Activated CD4-positive, alpha-beta T cell treated with anti-CD3 and anti-CD28 coated beads for 4 hours (primary cell): ENCODE measurements around the gene MYO3B.
"Not testable (repeated sequence)": the region's sequence is repeated elsewhere in the genome, so short reads cannot be mapped to it uniquely, and the experiment has no call there.

ENCODE experiments used
- DNase-seq, 2 donors: peaks; one replicate each; pipeline ENCODE4 v3.0.0-alpha.2; 2020

The MYO3B gene

DNA sequence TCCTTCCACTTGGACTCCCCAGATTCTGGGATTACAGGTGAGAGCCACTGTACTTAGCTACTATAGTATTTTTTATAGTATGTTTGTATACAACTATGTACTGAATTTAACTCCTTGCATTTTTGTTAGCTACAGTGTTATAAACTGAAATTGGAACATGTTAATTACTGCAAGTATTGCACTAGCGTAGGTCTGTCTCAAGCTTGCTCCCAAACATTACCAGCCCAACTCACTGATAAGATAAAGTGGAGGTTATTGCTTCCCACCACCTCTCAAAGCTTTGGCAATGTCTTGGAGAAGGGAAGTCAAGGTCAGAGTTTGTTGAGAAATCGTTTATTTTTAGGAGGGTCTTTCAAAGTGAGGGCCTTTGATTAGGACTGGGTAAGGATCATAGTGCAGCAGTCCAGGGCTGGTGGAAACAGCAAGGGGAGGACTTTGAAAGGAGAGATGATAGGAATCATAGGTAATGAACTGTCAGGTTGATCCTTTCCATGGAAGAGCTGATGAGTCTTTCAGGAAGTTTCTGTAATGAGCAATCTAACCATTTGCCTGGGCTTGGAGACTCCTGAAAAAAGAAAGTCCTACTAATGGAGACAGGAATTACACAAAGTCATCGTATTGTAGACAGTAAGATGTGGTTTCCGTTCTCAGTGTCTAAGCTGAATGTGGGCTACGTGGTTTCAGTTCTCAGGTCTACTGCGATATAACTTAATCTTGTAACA, 257.1 kb downstream of the MYO3B start:
- DNase-seq, result no peak

DNA sequence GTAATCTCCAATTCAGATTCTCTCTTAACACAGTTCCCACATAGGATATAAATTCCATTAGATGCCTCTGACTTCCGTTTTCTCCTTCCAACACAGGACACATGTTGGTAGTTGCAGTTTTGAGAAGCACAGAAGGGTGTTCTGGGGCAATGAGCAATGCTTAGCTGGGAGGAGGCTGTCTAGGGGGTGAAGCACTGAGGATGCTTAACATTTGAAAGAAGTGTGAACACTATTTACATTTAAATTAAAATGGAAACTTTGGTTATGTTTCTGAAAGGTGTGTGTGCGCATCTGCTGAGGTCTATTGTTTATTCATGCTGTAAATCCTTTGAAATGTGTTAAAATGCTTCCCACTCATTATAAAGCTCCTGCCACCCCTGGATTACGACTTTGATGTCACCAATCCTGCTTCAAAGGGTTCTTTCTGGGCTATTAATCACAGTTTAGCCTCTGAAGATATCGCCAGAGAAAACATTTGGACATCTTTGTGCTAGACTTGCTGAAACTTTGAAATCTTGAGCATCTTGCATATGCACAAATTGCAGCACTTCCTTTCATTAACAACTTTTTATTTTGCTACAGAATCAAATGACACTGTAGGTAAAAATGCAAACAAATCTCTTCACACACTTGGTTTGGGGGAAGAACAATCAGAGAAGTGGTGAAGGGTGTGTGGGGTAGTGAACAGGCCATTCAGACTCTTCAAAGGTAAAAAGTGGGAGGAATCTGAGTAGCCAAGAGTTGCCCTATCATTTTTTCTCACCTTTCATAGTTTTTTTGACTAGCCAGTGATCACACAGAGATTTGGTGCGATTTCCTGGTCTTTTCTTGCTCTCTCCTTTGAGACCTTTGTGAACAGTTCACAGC, 258.4 kb downstream of the MYO3B start:
- no peak for DNase-seq

DNA sequence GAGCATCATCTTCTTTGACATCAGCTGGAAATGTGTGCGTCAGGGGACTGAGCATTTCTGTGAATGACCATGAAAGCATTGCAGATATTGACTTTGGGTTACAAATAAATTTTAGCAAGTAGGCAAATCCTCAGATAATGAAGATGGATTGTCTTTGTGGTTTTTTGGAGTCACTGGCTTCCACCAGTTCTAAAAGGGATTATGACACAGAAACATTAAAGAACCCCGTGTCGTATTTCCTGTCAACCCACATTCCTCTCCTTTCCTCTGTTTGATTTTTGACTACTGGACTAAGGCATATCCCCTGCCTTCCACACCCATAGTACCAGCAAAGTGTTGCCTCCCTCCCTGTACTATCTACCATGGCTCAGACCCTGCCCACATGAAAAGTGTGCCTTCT, 268.1 kb downstream of the MYO3B start:
- DNase-seq, result no peak

DNA sequence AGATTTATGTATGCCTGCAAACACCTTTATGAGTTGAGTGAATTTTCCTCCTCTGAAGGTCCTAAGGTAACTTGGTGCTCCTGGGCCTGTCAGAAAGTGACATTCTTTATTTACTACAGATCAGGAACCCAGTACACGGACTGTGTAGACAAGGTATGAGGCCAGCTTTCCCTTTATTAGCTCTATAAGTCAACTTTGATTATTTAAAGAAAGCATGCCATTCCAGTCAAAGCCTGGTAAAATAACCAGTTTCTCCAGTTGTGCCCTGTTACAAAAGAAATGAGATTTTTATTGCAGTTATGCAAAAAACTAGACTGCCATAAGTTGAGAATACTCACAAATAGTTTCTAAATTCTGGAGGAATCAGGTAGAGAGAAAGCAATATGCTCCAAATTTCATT, 271.1 kb downstream of the MYO3B start:
- DNase-seq, result no peak

DNA sequence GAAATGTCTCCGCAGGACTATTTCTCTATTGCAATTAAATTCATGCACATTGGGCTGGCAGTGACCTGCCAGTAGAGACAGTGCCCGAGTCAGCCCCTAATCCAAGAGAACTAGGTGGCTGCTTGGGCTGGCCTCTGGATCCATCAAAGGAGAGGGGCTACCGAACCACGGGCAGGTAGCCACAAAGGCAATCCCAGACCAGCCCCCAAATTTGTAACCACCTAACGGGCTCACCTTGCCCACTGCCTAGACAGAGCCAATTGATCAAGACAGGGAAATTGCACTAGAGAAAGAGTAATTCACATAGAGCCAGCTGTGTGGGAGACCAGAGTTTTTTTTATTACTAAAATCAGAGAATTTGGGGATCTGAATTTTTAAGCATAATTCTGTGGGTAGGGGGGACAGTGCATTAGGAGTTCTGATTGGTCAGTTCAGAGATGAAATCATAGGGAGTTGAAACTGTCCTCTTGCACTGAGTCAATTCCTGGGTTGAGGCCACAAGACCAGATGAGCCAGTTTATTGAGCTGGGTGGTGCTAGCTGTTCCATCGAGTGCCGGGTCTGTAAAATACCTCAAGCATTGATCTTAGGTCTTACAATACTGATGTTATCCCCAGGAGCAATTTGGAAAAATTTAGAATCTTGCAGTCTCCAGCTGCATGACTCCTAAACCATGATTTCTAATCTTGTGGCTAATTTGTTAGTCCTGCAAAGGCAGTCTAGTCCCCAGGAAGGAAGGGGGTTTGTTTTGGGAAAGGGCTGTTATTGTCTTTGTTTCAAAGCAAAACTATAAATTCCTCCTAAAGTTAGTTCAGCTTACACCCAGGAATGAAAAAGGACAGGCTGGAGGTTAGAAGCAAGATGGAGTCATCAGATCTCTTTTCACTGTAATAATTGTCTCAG, 276.8 kb downstream of the MYO3B start:
- no peak for DNase-seq

DNA sequence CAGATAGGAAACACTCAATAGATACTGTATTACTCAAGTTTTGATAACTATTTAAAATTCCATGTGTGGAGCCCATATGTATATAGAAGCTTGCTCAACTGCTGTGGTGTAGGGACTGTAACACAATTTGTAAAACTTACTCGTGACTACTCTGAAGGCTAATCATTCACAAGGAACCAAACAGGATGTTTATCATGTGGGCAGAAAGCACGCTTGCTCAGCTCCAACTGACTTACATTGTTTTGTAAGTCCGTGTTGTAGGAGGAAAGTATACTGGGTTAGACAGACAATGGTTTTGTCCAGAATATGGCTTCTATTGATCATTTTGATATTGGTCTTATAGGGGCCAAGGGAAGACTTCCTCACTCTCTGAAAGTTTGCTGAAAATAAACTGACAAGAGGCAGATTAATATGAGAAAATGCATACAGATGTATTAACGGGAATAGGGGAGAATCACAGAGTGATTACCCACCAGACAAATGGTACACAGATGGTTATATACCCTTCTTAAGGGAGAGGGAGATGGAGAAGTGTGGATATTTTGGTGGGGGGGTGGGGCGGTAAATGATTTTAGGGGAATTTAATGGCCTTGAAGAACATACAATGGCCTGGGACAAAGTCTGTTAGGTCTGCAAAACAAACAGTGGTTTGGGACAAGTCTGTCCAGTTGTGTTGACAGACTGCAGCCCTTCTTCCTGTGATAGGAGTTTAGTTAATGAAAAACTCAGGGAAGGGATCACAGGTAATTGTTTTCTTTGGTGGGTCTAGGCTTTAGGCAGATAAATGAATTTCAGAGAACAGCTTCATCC, 277.9 kb downstream of the MYO3B start:
- DNase-seq, result no peak

DNA sequence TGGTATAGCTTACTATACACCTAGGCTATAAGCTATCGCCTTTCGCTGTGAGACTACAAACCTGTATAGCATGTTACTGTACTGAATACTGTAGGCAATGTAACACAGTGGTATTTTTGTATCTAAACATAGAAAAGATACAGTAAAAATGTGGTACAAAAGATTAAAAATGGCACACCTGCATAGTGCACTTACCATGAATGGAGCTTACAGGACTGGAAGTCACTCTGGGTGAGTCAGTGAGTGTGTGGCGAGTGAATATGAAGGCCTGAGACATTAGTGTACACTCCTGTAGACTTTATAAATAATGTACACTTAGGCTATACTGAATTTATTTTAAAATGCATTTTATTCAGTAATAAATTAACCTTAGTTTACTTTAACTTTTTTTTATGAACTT, 279.0 kb downstream of the MYO3B start:
- no peak for DNase-seq

DNA sequence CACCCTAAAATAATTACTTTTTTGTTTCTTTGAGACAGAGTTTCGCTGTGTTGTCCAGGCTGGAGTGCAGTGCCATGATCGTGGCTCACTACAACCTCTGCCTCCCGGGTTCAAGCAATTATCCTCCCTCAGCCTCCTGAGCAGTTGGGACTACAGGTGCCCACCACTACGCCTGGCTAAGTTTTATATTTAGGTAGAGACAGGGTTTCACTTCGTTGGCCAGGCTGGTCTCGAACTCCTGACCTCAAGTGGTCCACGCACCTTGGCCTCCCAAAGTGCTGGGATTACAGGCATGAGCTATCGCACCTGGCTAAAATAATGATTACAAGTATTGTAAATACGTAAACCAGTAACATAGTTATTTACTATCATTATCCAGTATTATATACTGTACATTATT, 279.8 kb downstream of the MYO3B start:
- no peak for DNase-seq

DNA sequence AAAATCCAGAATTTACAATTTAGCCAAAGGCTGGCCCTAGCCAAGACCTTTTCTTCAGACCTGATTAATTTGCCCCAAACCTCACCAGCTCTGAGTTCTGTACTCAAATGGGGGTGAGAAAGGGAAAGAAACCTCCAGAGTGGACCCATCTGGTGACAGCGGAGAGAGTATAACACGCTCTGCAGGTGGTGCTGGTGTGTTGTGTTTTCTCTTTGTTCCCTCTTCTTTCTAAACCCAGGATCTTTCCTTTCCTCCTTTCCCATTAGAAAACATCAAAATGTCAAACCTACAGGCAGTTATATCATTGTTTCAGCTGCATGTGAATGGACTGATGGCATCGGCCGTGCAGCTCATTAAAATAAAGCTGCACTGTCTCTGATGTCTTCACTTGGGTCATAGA, 283.9 kb downstream of the MYO3B start:
- no peak for DNase-seq

DNA sequence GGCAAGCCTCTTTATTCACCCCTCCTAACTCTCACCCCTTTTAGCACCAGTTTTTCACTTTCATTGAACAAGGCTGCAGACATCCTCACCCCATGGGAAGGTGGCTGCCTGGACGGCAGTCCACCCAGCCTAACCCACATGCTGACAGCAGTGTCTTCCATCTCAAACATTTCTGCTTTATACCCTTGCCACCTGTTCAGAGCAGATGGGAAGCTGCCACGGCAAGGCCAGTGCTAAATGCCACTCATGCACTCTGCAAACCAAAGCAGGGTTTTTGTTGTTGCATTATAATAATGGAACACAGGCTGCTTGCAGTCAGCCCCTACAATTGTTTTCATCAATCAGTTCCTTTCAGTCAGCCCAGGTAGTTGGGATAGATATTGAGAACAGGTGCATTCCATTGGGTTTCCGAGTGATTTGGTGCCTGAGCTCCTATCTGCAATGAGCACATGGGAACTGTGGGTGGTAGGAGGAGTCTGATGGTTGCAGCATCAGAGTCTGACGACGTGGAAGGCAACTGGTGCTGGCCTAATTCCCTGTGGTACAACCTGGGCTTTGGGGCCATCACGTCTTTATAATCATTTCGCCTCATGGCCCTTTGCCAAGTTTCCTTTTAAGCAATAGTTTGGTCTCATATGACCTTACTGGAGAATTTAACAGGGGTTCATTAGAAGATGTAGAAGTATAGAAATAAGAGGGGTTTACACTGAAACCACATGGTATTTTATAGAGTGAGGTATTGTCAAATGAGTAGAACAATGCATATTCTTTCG, 284.7 kb downstream of the MYO3B start:
- no peak for DNase-seq

DNA sequence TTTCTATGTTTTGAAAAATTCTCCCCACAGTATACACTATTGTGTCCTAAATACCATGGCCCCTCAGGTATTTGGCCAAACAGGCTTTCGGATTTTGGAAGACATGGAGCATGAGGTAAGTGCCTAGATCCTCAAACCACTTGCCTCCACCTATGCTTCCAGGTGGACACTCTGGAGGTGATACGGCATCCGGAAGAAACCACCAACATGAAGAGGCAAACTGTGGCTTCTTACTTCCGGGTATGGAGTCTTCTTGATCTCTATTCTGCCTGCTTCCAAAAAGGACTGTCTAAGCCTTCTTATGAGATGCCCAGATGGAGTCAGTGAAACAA, 285.2 kb downstream of the MYO3B start:
- no peak for DNase-seq

DNA sequence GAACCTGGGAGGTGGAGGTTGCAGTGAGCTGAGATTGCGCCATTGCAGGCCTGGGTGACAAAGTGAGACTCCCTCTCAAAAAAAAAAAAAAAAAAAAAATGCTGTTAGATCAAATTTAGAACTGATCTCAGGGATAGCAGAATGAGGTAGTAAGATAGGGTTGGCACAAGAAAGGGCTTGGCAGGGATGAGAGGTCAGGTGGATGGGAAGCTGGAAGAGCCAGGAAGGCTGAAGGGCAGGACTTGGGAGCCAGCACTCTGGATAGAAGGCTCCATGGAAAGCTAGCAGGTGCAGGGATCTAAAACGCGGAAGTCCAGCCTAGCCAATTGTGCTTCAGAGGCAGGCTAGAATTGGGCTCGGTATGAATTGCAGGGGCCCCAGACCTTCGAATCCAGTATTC, 286.3 kb downstream of the MYO3B start:
- no peak for DNase-seq

DNA sequence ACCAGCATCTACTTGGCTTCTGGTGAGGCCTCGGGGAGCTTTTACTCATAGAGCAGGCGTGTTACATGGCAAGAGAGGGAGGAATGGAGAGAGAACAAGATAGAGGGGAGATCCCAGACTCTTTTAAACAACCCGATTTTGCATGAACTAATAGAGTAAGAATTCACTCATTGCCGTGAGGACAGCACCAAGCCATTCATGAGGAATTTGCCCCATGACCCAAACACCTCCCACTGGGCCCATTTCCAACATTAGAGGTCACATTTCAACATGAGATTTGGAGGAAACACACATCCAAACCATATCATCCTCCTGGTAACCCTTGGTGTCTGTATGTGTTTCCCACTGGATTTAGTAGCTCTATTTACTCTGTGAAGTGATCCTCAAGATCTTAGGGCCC, 287.3 kb downstream of the MYO3B start:
- DNase-seq, result no peak

DNA sequence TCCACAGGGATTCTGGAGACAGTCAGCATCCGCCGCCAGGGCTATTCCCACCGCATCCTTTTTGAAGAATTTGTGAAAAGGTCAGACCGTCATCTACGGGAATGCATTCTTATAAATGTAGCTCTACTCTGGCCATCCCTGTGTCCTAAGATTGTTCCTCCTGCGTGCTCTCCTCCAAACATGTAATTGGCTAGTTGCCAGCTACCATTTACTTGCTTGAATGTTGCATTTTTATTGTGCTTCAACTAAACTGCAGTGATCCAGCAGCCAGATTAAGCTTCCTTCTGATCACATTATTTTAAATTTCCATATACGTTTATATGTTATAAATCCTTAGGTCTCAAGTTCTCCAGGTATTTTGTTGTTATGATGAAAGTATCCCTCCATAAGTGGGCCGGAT, 288.7 kb downstream of the MYO3B start:
- DNase-seq, result no peak

DNA sequence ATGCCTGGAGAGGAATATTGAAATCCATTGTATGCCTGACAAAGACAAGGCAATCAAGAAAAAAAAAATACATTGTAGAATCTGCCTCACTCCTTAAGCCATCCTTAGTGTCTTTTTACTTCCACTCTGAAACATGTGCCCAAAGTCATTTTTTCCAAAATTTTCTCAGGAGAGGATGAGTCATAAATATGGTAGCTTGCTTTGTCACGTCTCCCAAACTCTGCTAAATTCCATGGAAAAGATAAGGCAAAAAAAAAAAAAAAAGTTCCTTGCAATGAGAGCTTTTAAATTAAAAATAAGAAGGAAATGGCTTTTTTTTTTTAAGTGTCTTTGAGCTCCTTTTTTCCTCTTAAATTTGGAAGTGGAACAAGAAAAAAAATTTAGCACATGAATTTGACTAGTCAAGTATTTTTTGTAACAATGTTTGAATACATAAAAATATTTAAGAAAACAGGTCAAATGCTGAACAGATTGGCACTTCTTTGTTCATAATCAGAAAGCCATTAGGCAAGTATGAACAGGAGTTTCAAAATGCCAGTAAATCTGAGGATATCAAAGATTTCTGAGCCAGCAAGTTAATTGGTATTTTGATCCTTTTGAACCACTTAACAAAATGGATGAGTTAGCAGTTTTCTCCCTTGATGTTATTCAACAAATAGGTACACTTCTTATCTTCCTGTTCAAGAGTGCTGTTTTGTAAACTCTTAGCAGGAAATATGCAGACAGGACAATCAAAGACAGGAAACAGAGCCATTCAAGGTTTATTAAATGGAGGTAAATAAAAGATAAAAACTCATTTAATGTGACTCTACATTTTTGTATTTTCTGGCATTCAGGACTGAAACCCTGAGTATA, 289.8 kb downstream of the MYO3B start:
- no peak for DNase-seq

DNA sequence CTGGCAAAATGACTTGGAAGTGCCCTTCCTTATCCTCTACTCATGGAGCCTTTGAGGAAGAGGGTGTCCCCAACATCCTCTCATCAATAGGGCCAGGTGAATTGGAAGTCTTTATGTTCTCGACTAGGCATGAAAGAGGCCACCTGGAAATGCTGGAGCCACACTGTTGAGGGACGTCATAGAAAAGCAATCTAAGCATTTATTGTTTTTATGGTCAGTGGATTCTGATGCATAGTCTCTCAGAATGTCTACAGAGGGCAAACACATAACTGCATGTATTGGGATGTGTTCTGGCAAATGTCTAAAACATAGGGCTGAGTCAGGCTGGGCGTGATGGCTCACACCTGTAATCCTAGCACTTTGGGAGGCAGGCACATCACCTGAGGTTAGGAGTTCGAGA, 290.6 kb downstream of the MYO3B start:
- DNase-seq, result no peak

DNA sequence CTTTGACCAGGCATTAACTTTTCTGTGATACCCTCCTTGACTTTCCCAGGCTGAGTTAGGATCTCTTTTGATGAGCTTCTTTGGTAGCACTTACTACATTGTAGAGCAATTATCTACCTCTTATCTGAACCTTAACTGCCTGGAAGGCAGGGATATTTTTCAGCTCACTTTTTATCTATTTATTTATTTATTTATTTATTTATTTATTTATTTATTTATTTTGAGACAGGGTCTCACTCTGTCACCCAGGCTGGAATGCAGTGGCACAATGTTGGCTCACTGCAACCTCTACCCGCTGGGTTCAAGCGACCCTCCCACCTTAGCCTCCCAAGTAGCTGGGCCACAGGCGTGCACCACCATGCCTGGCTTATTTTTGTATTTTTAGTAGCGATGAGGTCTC, 294.6 kb downstream of the MYO3B start:
- DNase-seq, result not testable (repeated sequence)

DNA sequence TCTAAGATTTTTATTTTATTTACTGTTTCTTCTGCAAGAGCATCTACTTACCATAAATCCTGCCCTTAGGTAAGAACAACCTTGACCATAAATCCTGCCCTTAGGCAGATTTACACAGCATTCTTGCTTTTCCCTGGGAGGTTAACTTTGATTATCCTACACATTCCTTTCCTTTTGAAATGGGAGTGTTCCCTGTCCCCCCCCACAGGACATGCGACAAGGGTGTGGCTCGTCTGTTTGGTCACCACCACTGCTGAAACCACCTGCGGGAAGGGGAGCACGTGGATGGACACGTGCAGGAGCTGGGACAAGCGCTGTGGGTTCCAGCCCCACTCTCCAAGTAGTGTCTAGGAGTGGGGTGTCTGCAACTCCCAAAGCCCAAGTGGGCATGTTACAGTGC, 297.9 kb downstream of the MYO3B start:
- no peak for DNase-seq

DNA sequence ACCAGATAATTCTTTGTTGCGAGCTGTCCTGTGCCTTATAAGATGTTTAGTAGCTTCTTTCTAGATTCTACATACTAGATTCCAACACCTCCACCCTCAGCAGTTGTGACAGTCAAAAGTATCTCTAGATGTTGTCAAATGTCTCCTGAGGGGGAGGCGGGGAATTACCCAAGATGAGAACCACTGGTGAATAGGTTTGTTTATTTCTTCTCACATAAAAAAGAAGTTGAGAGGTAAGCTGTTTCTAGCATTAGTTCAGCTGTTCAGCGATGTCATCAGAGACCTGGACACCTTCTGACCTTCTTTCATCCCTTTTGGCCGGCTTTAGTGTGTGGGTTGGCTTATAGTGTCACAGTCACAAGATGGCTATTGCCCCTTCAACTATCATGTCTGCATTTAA, 299.7 kb downstream of the MYO3B start:
- no peak for DNase-seq

DNA sequence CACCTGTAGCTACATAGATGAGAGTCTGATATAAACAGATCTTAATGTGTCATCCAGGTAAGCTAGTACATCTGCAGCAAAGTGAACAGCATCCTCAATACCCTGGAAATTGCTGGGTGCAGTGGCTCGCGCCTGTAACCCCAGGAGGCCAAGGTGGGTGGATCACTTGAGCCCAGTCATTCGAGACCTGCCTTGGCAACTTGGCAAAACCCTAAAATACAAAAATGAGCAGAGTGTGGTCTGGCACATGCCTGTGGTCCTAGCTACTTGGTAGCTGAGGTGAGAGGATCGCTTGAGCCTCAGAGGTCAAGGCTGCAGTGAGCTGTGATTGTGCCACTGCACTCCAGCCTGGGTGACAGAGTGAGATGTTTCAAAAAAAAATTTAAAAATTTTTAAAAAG, 303.3 kb downstream of the MYO3B start:
- DNase-seq, result no peak

DNA sequence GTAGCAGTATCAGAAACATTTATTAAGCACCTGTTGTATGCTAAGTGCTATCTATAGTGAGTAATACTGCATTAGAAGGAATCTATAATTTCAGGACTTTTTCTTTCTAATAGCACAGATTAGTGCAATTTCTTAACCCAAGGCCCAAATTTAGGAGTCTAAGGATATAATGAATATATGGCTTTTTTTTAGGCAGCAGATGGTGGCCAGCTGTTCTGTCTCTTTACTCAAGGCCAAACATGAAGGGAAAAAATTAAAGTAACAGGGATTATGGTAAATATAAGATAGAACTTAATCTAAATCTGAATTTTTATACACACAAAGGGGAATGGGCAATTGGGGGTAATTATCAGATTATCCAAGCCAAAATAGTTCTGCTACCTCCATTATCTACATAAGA, 306.6 kb downstream of the MYO3B start:
- DNase-seq, result no peak
